Measurements from ENCODE around the gene NRL.
"Not testable (repeated sequence)": the region's sequence is repeated elsewhere in the genome, so short reads cannot be mapped to it uniquely, and the experiment has no call there.

The NRL gene

GRCh38 chr14:24032727-24033418 is 81.9 kb downstream of the NRL start:
- Histone ChIP-seq H3K27ac (ENCODE audit: low read depth, low read length, poor library complexity, severe bottlenecking) (no peak overlapping the region), H3K36me3 (ENCODE audit: insufficient read depth, low read length) (no peaks in the 10 kb centered on the region; the same call in 1 of the 2 replicates), H3K9me3 (ENCODE audit: low read length) (peaks cover 4% of the 10 kb centered on the region; the same call in 1 of the 2 replicates), H4K20me1 (ENCODE audit: insufficient read depth, low read length) (no peaks in the 10 kb centered on the region), H2AFZ (ENCODE audit: low read length) (no peak overlapping the region), H3K27me3 (ENCODE audit: insufficient read depth, low read length) (no peaks in the 10 kb centered on the region), H3K9ac (ENCODE audit: low read length) (no peak overlapping the region), H3K4me1 (ENCODE audit: insufficient read depth, low read length, severe bottlenecking) (peaks cover 14% of the 10 kb centered on the region), H3K79me2 (ENCODE audit: insufficient read depth, low read length) (no peaks in the 10 kb centered on the region), H3K4me2 (ENCODE audit: low read length) (no peak overlapping the region), H3F3A (ENCODE audit: insufficient read depth, low read length) (no peaks in the 10 kb centered on the region), H3K4me3 (ENCODE audit: low read depth, low read length, poor library complexity, severe bottlenecking) (no peak overlapping the region), H3K9me2 (ENCODE audit: low read depth, low read length) (no peaks in the 10 kb centered on the region)
- TF ChIP-seq CTCF (IDR thresholded peaks at IDR 0.05; ENCODE audit: low read length) (no peak), EZH2 (IDR thresholded peaks at IDR 0.05; ENCODE audit: borderline replicate concordance, low read length) (no peak)

GRCh38 chr14:24031331-24031730 is 83.4 kb downstream of the NRL start:
- H3K9me3 ChIP-seq (ENCODE audit: low read length); H3F3A ChIP-seq (ENCODE audit: insufficient read depth, low read length); H4K20me1 ChIP-seq (ENCODE audit: insufficient read depth, low read length); H3K4me1 ChIP-seq (ENCODE audit: insufficient read depth, low read length, severe bottlenecking); H3K9ac ChIP-seq (ENCODE audit: low read length); H3K36me3 ChIP-seq (ENCODE audit: insufficient read depth, low read length); H3K9me2 ChIP-seq (ENCODE audit: low read depth, low read length); H3K79me2 ChIP-seq (ENCODE audit: insufficient read depth, low read length); H3K4me2 ChIP-seq (ENCODE audit: low read length); H3K4me3 ChIP-seq (ENCODE audit: low read depth, low read length, poor library complexity, severe bottlenecking); H2AFZ ChIP-seq (ENCODE audit: low read length); H3K27me3 ChIP-seq (ENCODE audit: insufficient read depth, low read length); H3K27ac ChIP-seq (ENCODE audit: low read depth, low read length, poor library complexity, severe bottlenecking): not testable (repeated sequence)

GRCh38 chr14:24029687-24030086 is 85.1 kb downstream of the NRL start:
- not testable (repeated sequence) for H3K9me3 ChIP-seq (ENCODE audit: low read length); H3K79me2 ChIP-seq (ENCODE audit: insufficient read depth, low read length); H3K4me1 ChIP-seq (ENCODE audit: insufficient read depth, low read length, severe bottlenecking); H3F3A ChIP-seq (ENCODE audit: insufficient read depth, low read length); H3K9ac ChIP-seq (ENCODE audit: low read length); H4K20me1 ChIP-seq (ENCODE audit: insufficient read depth, low read length); H3K4me2 ChIP-seq (ENCODE audit: low read length); H2AFZ ChIP-seq (ENCODE audit: low read length); H3K4me3 ChIP-seq (ENCODE audit: low read depth, low read length, poor library complexity, severe bottlenecking); H3K9me2 ChIP-seq (ENCODE audit: low read depth, low read length); H3K27me3 ChIP-seq (ENCODE audit: insufficient read depth, low read length); H3K27ac ChIP-seq (ENCODE audit: low read depth, low read length, poor library complexity, severe bottlenecking); H3K36me3 ChIP-seq (ENCODE audit: insufficient read depth, low read length)
